Heart right ventricle (tissue), 16 donors: ENCODE measurements around the gene APOBEC3C. TPM values are rescaled to one million over a fixed set of nuclear protein-coding genes. Genes with fewer than 3 reads are reported as not detected.
"Not testable (repeated sequence)": the region's sequence is repeated elsewhere in the genome, so short reads cannot be mapped to it uniquely, and the experiment has no call there.

ENCODE experiments used
- ATAC-seq, 8 donors: fragments of 200-7000 bp; cut with Tn5 transposase; one replicate each; pipeline ENCODE4 v1.9.1; 2020; ENCODE audit warnings: mild to moderate bottlenecking in 8 of 8, moderate library complexity in 8 of 8, moderate number of reproducible peaks in 1 of 8
- DNase-seq, 2 donors: peaks; one replicate each; pipeline ENCODE4 v3.0.0-alpha.2; 2020
- H3K27ac ChIP-seq, 10 donors: fragments of 200-600 bp; sonication (generic) in 2 of 10; one replicate each; pipeline versions ENCODE4 v1.5.0 to v1.8.0; 2020 to 2022; ENCODE audit warnings: mild to moderate bottlenecking in 3 of 10
- H3K27me3 ChIP-seq, 7 donors: fragments of 200-600 bp; one replicate each; pipeline ENCODE4 v1.8.0; 2021 to 2022; ENCODE audit warnings: mild to moderate bottlenecking in 2 of 7
- H3K36me3 ChIP-seq, 9 donors: fragments of 200-600 bp; sonication (generic) in 1 of 9; one replicate each; pipeline versions ENCODE4 v1.5.0 to v1.8.0; 2020 to 2022; ENCODE audit warnings: mild to moderate bottlenecking in 2 of 9
- H3K4me1 ChIP-seq, 9 donors: fragments of 200-600 bp; sonication (generic) in 1 of 9; one replicate each; pipeline versions ENCODE4 v1.5.0 to v1.8.0; 2020 to 2022; ENCODE audit warnings: mild to moderate bottlenecking in 4 of 9
- H3K4me3 ChIP-seq, 10 donors: fragments of 200-600 bp; sonication (generic) in 2 of 10; one replicate each; pipeline versions ENCODE4 v1.5.0 to v1.8.0; 2020 to 2022; ENCODE audit warnings: mild to moderate bottlenecking in 7 of 10, moderate library complexity in 2 of 10
- H3K9me3 ChIP-seq, 11 donors: fragments of 200-600 bp in 10 of 11; sonication (generic) in 2 of 11; one replicate each; pipeline versions ENCODE4 v1.5.0 to v1.8.0; 2013 to 2022; ENCODE audit warnings: mild to moderate bottlenecking in 2 of 11, control low read depth in 1 of 11, moderate library complexity in 1 of 11
- CTCF ChIP-seq, 9 donors: fragments of 200-600 bp; sonication (generic) in 2 of 9; IDR thresholded peaks; one replicate each; pipeline versions ENCODE4 v1.5.0 to v1.8.0; 2021 to 2022; ENCODE audit warnings: antibody characterized with exemption in 9 of 9, mild to moderate bottlenecking in 5 of 9, moderate library complexity in 1 of 9
- WGBS, 2 donors: extraction: QIAGEN DNeasy Blood & Tissue Kit; methylation state at CpG; one replicate each; pipeline ENCODE4 v1.1.7; 2013; ENCODE audit warnings: inconsistent platforms in 1 of 2; 5-methylcytosine and 5-hydroxymethylcytosine counted together
- intact Hi-C, 10 donors: fragments of 100-400 bp; cut with DNase I; formaldehyde crosslinking; loops; one replicate each; pipeline versions ENCODE4 v1.11.1 to v1.14.2; 2022
- polyA plus RNA-seq, 2 donors: library from polyadenylated mRNA; stranded (reverse); fragments of 200-250 nt; gene quantifications; one replicate each; pipeline ENCODE4 v1.2.3, GENCODE V29; 2013
- total RNA-seq, 10 donors: library from RNA; stranded (reverse); fragmentation: NEBNext Ultra II Directional in 3 of 10; extraction: Animal tissue kit (Norgen Biotek cat#: 25700) in 3 of 10; gene quantifications; one replicate each; pipeline versions ENCODE4 v1.2.1 to v1.2.4, GENCODE V29; 2021 to 2023
- donor health status: Arrhythmogenic right ventricular cardiomyopathy.
- donor health status: ischemic (EF 13 %, LVEDD 7.1; RV severe dilation, severe dysfunction).
- donor health status: healthy with polysubstance abuse.
- donor health status: DM: no; HTN: yes; CAD: no.
- donor health status: DM: no; HTN: no; CAD: no.
- donor health status: ischemic (EF 25% LVEDD 6.9; RV normal size, moderate dysfunction).
- donor health status: ischemic (EF 25% LVEDD 5.7; RV mildly dilated, moderate dysfunction).
- donor health status: healthy.
- donor health status: DM: yes; HTN: yes; CAD: no.
- donor health status: Ischemic cardiomyopathy.
- donor health status: ischemic (EF 35%, LVEDD 5.7; RV mildly dilated, moderate dysfunction).
- donor health status: nonischemic (EF 11% LVEDD 7.7; RV severe dilation, severe dysfunction).
- donor health status: DM: yes; HTN: yes; CAD: no.
- donor health status: PGD.
- donor health status: ischemic (EF 29% LVEDD 5.4; RV normal size, mild dysfunction).
- donor health status: nonischemic (EF 23%, LVEDD 6.1; RV moderate dilation, normal function).

Gene APOBEC3C
- total and polyA plus RNA-seq, 12 donors = 9.8 to 43.3 (median 25.5) TPM

GRCh38 chr22:38997518-38997917 is 16.5 kb upstream of the APOBEC3C start:
- 90 to 91% methylated on average over 3 of the region's 3 CpGs for WGBS, 2 donors
- intact Hi-C loops = loop anchor here in 2 of 10 donors (5.0 kb wide), 2 partner anchors 40 to 230 kb away; partner anchors contain the start of gene APOBEC3A (in 1 of the 2)

GRCh38 chr22:39003165-39003638 is 10.9 kb upstream of the APOBEC3C start:
- intact Hi-C loops = loop anchor here in 9 of 10 donors (1.0 to 10.0 kb wide), 13 partner anchors 72 to 238 kb away; partner anchors contain the start of genes APOBEC3G (in 1 of the 9) and CBX6 (in 1 of the 9)
- peak; percentile 59 to 88 (median 79) for TF ChIP-seq CTCF (IDR thresholded peaks at IDR 0.05)
- Histone ChIP-seq H3K9me3 (no peaks in the 10 kb centered on the region), H3K27me3 (peaks cover 0 to 11% (median 0%) of the 10 kb centered on the region in 7 donors), H3K27ac (no peak overlapping the region), H3K4me1 (peaks cover 0 to 9% (median 7%) of the 10 kb centered on the region in 9 donors), H3K36me3 (no peaks in the 10 kb centered on the region), H3K4me3 (no peak overlapping the region)
- peak; percentile 83 to 94 (median 92) for ATAC-seq
- DNase-seq = peak; percentile 54 to 69
- WGBS, 2 donors = 11 to 12% methylated on average over 7 of the region's 7 CpGs

More at GRCh38 chr22:38997518-38997917, 16.5 kb upstream of the APOBEC3C start:
- no peaks in the 10 kb centered on the region for H3K9me3 ChIP-seq
- peaks cover 0 to 21% (median 4%) of the 10 kb centered on the region in 7 donors for H3K27me3 ChIP-seq
- H3K27ac ChIP-seq = no peak overlapping the region
- no peak for TF ChIP-seq CTCF (IDR thresholded peaks at IDR 0.05)
- no peak overlapping the region for H3K4me3 ChIP-seq
- ATAC-seq = no peak
- H3K36me3 ChIP-seq = no peaks in the 10 kb centered on the region
- no peak for DNase-seq
- peaks cover 0 to 7% (median 0%) of the 10 kb centered on the region in 9 donors for H3K4me1 ChIP-seq

GRCh38 chr22:39007177-39007576 is 6.9 kb upstream of the APOBEC3C start:
- no peak for ATAC-seq
- peaks cover 0 to 12% (median 7%) of the 10 kb centered on the region in 9 donors for H3K4me1 ChIP-seq
- intact Hi-C loops = loop anchor here in 9 of 10 donors (5.0 to 10.0 kb wide), 6 partner anchors 68 to 242 kb away; partner anchors contain the start of gene APOBEC3G (in 1 of the 9)
- no peak overlapping the region for H3K4me3 ChIP-seq
- WGBS, 2 donors = 96 to 98% methylated on average over 5 of the region's 5 CpGs
- no peak for DNase-seq
- no peaks in the 10 kb centered on the region for H3K9me3 ChIP-seq
- no peak for TF ChIP-seq CTCF (IDR thresholded peaks at IDR 0.05)
- H3K27ac ChIP-seq = no peak overlapping the region
- no peaks in the 10 kb centered on the region for H3K36me3 ChIP-seq
- H3K27me3 ChIP-seq = no peaks in the 10 kb centered on the region

- not testable (repeated sequence) for H3K4me1 ChIP-seq, H3K27me3 ChIP-seq, H3K27ac ChIP-seq, H3K9me3 ChIP-seq, DNase-seq, H3K4me3 ChIP-seq, H3K36me3 ChIP-seq
- intact Hi-C loops = loop anchor here in 9 of 10 donors (5.0 to 10.0 kb wide), 6 partner anchors 66 to 244 kb away; partner anchors contain the start of gene APOBEC3G (in 1 of the 9)
- 77 to 78% methylated on average over 8 of the region's 8 CpGs for WGBS, 2 donors
- ATAC-seq = peak in 3 of 8 donors; percentile 34 to 39 (median 34)
Observed at GRCh38 chr22:39008271-39008850, 5.7 kb upstream of the APOBEC3C start.
